GM12878 (cell line): Measurements from ENCODE around the gene THBD. TPM values are rescaled to one million over a fixed set of nuclear protein-coding genes. Genes with fewer than 3 reads are reported as not detected.

Source experiments
- ATAC-seq: fragments of 200-7000 bp; cut with Tn5 transposase; 3 replicates; pipeline ENCODE4 v1.9.1; 2020; ENCODE audit warnings: mild to moderate bottlenecking, moderate library complexity
- BruUV-seq: library from RNA; stranded (reverse); fragments of 400-500 nt; replicated peaks from 2 replicates; lab custom pipeline; 2021; lab: Mats Ljungman, UMichigan
- CTCF ChIA-PET: fragments of 300-600 bp; sonication (Branson Sonifier 250); formaldehyde crosslinking; extraction: SDS; loops from one replicate; lab custom pipeline; 2021; ENCODE audit warnings: inconsistent platforms; lab: Yijun Ruan, JAX
- POLR2A ChIA-PET: fragments of 350-600 bp; formaldehyde crosslinking; extraction: SDS; loops from one replicate; lab custom pipeline; 2021; ENCODE audit warnings: inconsistent platforms; lab: Charles Lee
- RAD21 ChIA-PET: fragments of 300-600 bp; sonication (Branson Sonifier 250); formaldehyde crosslinking; loops from one replicate; lab custom pipeline; 2023; ENCODE audit warnings: antibody characterized with exemption; ENCODE audit not compliant: unreplicated experiment; lab: Charles Lee
- SMC1A ChIA-PET: fragments of 300-600 bp; sonication (Branson Sonifier 250); formaldehyde crosslinking; loops from one replicate; lab custom pipeline; 2023; ENCODE audit not compliant: unreplicated experiment, uncharacterized antibody; lab: Charles Lee
- DNase-seq: peaks from one replicate; pipeline ENCODE4 v3.0.0-alpha.2; 2011; ENCODE audit warnings: low read depth, low spot score
- FAIRE-seq: peaks from 3 replicates; lab custom pipeline; 2011; peaks lifted over from hg19 to GRCh38; lab: Jason Lieb, UNC
- H2AFZ ChIP-seq: 2 replicates; pipeline ENCODE4 v1.6.0; 2011; ENCODE audit warnings: low read depth, low read length, control low read depth; ENCODE audit not compliant: control insufficient read depth
- H3K27ac ChIP-seq: 2 replicates; pipeline ENCODE4 v1.5.1; 2011; ENCODE audit warnings: control low read depth; ENCODE audit not compliant: control insufficient read depth, insufficient read depth
- H3K27me3 ChIP-seq, 2 experiments: replicated peaks in 1 of 2; 2 replicates each; pipeline versions ENCODE4 v1.6.0 to v1.6.1; 2011; ENCODE audit warnings: low read length in 1 of 2; ENCODE audit not compliant: control insufficient read depth in 2 of 2, insufficient read depth in 2 of 2
- H3K36me3 ChIP-seq, 2 experiments: 2 replicates each; pipeline ENCODE4 v1.5.1; 2011; ENCODE audit warnings: low read length in 1 of 2; ENCODE audit not compliant: control insufficient read depth in 2 of 2, insufficient read depth in 2 of 2
- H3K4me1 ChIP-seq: 2 replicates; pipeline ENCODE4 v1.6.1; 2011; ENCODE audit warnings: mild to moderate bottlenecking, low read length, moderate library complexity, mixed read lengths; ENCODE audit not compliant: control insufficient read depth, insufficient read depth
- H3K4me2 ChIP-seq: 2 replicates; pipeline ENCODE4 v1.6.0; 2011; ENCODE audit warnings: control low read depth; ENCODE audit not compliant: control insufficient read depth, insufficient read depth
- H3K4me3 ChIP-seq: fragments of 200-600 bp; sonication (generic); 2 replicates; pipeline ENCODE4 v1.5.1; 2016
- H3K79me2 ChIP-seq: 2 replicates; pipeline ENCODE4 v1.6.0; 2011; ENCODE audit warnings: low read length; ENCODE audit not compliant: control insufficient read depth, insufficient read depth
- H3K9ac ChIP-seq: 2 replicates; pipeline ENCODE4 v1.8.0; 2011; ENCODE audit warnings: low read length, control low read depth, mixed read lengths; ENCODE audit not compliant: control insufficient read depth, insufficient read depth
- H3K9me3 ChIP-seq: replicated peaks from 3 replicates; pipeline ENCODE4 v1.5.1; 2011; ENCODE audit warnings: mild to moderate bottlenecking, low read length; ENCODE audit not compliant: control insufficient read depth, insufficient read depth
- H4K20me1 ChIP-seq: 2 replicates; pipeline ENCODE4 v1.6.0; 2011; ENCODE audit not compliant: control insufficient read depth, insufficient read depth
- ATF7 ChIP-seq: fragments of 450-650 bp; IDR thresholded peaks from 2 replicates; pipeline ENCODE4 v1.6.1; 2016; ENCODE audit warnings: low read depth, mild to moderate bottlenecking
- BACH1 ChIP-seq: fragments of 450-650 bp; IDR thresholded peaks from 2 replicates; pipeline ENCODE4 v1.6.1; 2017; ENCODE audit warnings: mild to moderate bottlenecking, borderline replicate concordance
- CBX3 ChIP-seq: fragments of 200-600 bp; sonication (generic); IDR thresholded peaks from 2 replicates; pipeline ENCODE4 v1.6.1; 2016; ENCODE audit warnings: low read depth, borderline replicate concordance
- CTCF ChIP-seq, 3 experiments: IDR thresholded peaks in 2 of 3; conservative IDR thresholded peaks in 1 of 3; 2 replicates each; pipeline ENCODE4 v1.5.1; 2011; ENCODE audit warnings: low read depth in 3 of 3, low read length in 3 of 3, mild to moderate bottlenecking in 3 of 3, control low read depth in 2 of 3, moderate library complexity in 2 of 3, inconsistent platforms in 1 of 3, mixed read lengths in 1 of 3; ENCODE audit not compliant: control insufficient read depth in 2 of 3, insufficient read depth in 1 of 3; ENCODE audit errors: extremely low read depth in 1 of 3
- MTA3 ChIP-seq: IDR thresholded peaks from 2 replicates; pipeline ENCODE4 v1.6.1; 2012; ENCODE audit warnings: low read length, inconsistent platforms, borderline replicate concordance
- SP1 ChIP-seq: IDR thresholded peaks from one replicate; pipeline ENCODE4 v1.6.1; 2011; ENCODE audit warnings: low read depth, low read length
- TAF1 ChIP-seq: IDR thresholded peaks from 2 replicates; pipeline ENCODE4 v1.6.1; 2011; ENCODE audit warnings: mild to moderate bottlenecking, low read depth, low read length, borderline replicate concordance
- YY1 ChIP-seq: IDR thresholded peaks from 2 replicates; pipeline ENCODE4 v1.6.1; 2011; ENCODE audit warnings: low read depth, mild to moderate bottlenecking, low read length
- ZNF207 ChIP-seq: fragments of 450-650 bp; IDR thresholded peaks from 2 replicates; pipeline ENCODE4 v1.6.1; 2014; ENCODE audit warnings: antibody characterized with exemption, mild to moderate bottlenecking, borderline replicate concordance
- ZSCAN29 ChIP-seq: fragments of 450-650 bp; IDR thresholded peaks from 2 replicates; pipeline ENCODE4 v1.6.1; 2017; ENCODE audit warnings: mild to moderate bottlenecking, moderate library complexity
- ZZZ3 ChIP-seq: IDR thresholded peaks from 2 replicates; pipeline ENCODE4 v1.6.1; 2011; ENCODE audit warnings: low read depth; ENCODE audit not compliant: control insufficient read depth, insufficient read length
- WGBS: methylation state at CpG from one replicate; pipeline ENCODE4 v1.1.6; 2016; ENCODE audit warnings: low lambda C conversion rate; ENCODE audit not compliant: insufficient replicate concordance, insufficient coverage; ENCODE audit errors: missing lambda C conversion rate; 5-methylcytosine and 5-hydroxymethylcytosine counted together
- in situ Hi-C: fragments of 300-500 bp; cut with MboI; formaldehyde crosslinking; loops from 9 replicates; pipeline ENCODE4 v1.14.3; 2018; ENCODE audit warnings: mixed read lengths
- intact Hi-C: fragments of 100-400 bp; cut with micrococcal nuclease; formaldehyde crosslinking; loops from one replicate; pipeline ENCODE4 v1.14.2; 2022; ENCODE audit not compliant: unreplicated experiment
- polyA plus RNA-seq, 11 experiments: library from polyadenylated mRNA; depleted of rRNA in 4 of 11; unstranded in 6 of 11; stranded (reverse) in 5 of 11; fragments of >200 nt; fragmentation: Nextera tagmentation in 4 of 11; fragmentation: Illumina TruSeq in 1 of 11; extraction: Ambion mirVana in 4 of 11; extraction: Trizol in 1 of 11; gene quantifications; 1 replicate in 1 of 11; 2 replicates in 10 of 11; pipeline versions ENCODE4 v1.2.1 to v1.2.3, GENCODE V29; 2011 to 2016; ENCODE audit warnings: inconsistent platforms in 2 of 11, missing spikeins in 2 of 11, low read depth in 1 of 11
- total RNA-seq, 4 experiments: library from RNA; depleted of rRNA in 3 of 4; stranded (reverse); fragments of >200 nt in 3 of 4; fragmentation: Illumina TruSeq in 1 of 4; extraction: Trizol in 1 of 4; gene quantifications; 2 replicates each; pipeline versions ENCODE4 v1.2.1 to v1.2.3, GENCODE V29; 2013 to 2021
- TF ChIP-seq, protein P1 (sequence below): IDR thresholded peaks from 2 replicates; pipeline ENCODE4 v1.6.1; 2012; ENCODE audit warnings: low read length, inconsistent platforms
- TF ChIP-seq, protein P2 (sequence below): fragments of 450-650 bp; formaldehyde crosslinking; IDR thresholded peaks from 2 replicates; pipeline ENCODE4 v1.4.0; 2020; ENCODE audit warnings: mild to moderate bottlenecking, moderate library complexity
- TF ChIP-seq, protein P3 (sequence below): fragments of 450-650 bp; IDR thresholded peaks from 2 replicates; pipeline ENCODE4 v1.6.1; 2016; ENCODE audit warnings: mild to moderate bottlenecking

THBD gene
- total and polyA plus RNA-seq, 10 of the 15 experiments (the other 5 are each of a cell fraction or from before 2014, with no cell fraction given): not detected

DNA sequence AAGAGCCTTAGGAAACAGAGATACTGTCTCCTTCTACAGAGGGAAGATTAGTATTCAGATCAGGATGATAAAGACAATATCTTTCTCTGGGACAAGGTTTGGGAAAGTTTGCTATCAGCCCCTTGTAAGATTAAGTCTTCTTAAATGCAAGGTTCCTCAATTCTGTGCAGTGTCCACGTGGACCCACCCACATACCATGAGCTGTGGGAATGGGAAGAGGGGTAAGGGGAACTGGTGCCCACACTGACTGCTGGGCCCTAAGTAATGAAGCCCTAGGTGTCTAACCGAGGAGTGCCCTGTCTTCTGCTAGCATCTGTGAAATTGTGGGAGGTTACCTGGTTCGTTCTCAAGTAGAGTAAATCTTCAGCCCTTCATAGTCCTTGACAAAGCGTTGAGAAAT lies 20.1 kb downstream of the THBD start:
- DNase-seq (no peak), FAIRE-seq (no peak), ATAC-seq (no peak)
- Histone ChIP-seq H3K9me3 (no peaks in the 10 kb centered on the region), H3K9ac (no peak overlapping the region), H3K79me2 (no peaks in the 10 kb centered on the region), H3K27me3 (peaks cover 0 to 2% of the 10 kb centered on the region in 2 experiments; a peak in 1 of 4 replicates), H3K27ac (no peak overlapping the region), H3K4me2 (no peak overlapping the region), H3K4me1 (no peaks in the 10 kb centered on the region), H4K20me1 (no peaks in the 10 kb centered on the region), H2AFZ (no peak overlapping the region), H3K36me3 (no peaks in the 10 kb centered on the region), H3K4me3 (no peak overlapping the region)
- in situ Hi-C loops (no loop called here), intact Hi-C loops (no loop called here)
- POLR2A ChIA-PET: no interaction called here
- RAD21 ChIA-PET: no interaction called here
- CTCF ChIA-PET: interaction anchor here (1.5 kb wide), 1 partner anchor 205 kb away, joined by 3 read pairs; no protein-coding TSS in a partner anchor
- TF ChIP-seq YY1 (no peak), MTA3 (no peak), TAF1 (no peak), CBX3 (no peak), SP1 (no peak), ZNF207 (no peak), BACH1 (no peak), ATF7 (no peak), ZZZ3 (no peak), ZSCAN29 (no peak), CTCF (IDR thresholded peaks at IDR 0.05 in 2 of 3, conservative IDR thresholded peaks at IDR 0.05 in 1 of 3; ENCODE audit: control insufficient read depth in 2 of 3, extremely low read depth in 1 of 3, insufficient read depth in 1 of 3, low read depth in 3 of 3, low read length in 3 of 3) (no peak)
- TF ChIP-seq, protein P1, sequence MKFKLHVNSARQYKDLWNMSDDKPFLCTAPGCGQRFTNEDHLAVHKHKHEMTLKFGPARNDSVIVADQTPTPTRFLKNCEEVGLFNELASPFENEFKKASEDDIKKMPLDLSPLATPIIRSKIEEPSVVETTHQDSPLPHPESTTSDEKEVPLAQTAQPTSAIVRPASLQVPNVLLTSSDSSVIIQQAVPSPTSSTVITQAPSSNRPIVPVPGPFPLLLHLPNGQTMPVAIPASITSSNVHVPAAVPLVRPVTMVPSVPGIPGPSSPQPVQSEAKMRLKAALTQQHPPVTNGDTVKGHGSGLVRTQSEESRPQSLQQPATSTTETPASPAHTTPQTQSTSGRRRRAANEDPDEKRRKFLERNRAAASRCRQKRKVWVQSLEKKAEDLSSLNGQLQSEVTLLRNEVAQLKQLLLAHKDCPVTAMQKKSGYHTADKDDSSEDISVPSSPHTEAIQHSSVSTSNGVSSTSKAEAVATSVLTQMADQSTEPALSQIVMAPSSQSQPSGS: no peak
- TF ChIP-seq, protein P2, sequence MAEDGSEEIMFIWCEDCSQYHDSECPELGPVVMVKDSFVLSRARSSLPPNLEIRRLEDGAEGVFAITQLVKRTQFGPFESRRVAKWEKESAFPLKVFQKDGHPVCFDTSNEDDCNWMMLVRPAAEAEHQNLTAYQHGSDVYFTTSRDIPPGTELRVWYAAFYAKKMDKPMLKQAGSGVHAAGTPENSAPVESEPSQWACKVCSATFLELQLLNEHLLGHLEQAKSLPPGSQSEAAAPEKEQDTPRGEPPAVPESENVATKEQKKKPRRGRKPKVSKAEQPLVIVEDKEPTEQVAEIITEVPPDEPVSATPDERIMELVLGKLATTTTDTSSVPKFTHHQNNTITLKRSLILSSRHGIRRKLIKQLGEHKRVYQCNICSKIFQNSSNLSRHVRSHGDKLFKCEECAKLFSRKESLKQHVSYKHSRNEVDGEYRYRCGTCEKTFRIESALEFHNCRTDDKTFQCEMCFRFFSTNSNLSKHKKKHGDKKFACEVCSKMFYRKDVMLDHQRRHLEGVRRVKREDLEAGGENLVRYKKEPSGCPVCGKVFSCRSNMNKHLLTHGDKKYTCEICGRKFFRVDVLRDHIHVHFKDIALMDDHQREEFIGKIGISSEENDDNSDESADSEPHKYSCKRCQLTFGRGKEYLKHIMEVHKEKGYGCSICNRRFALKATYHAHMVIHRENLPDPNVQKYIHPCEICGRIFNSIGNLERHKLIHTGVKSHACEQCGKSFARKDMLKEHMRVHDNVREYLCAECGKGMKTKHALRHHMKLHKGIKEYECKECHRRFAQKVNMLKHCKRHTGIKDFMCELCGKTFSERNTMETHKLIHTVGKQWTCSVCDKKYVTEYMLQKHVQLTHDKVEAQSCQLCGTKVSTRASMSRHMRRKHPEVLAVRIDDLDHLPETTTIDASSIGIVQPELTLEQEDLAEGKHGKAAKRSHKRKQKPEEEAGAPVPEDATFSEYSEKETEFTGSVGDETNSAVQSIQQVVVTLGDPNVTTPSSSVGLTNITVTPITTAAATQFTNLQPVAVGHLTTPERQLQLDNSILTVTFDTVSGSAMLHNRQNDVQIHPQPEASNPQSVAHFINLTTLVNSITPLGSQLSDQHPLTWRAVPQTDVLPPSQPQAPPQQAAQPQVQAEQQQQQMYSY (CRISPR knock-in tag): no peak
- TF ChIP-seq, protein P3, sequence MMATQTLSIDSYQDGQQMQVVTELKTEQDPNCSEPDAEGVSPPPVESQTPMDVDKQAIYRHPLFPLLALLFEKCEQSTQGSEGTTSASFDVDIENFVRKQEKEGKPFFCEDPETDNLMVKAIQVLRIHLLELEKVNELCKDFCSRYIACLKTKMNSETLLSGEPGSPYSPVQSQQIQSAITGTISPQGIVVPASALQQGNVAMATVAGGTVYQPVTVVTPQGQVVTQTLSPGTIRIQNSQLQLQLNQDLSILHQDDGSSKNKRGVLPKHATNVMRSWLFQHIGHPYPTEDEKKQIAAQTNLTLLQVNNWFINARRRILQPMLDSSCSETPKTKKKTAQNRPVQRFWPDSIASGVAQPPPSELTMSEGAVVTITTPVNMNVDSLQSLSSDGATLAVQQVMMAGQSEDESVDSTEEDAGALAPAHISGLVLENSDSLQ: no peak
- SMC1A ChIA-PET: no interaction called here
- no TSS peak for BruUV-seq
- 0% methylated on average over 4 of the region's 4 CpGs for WGBS
